Esophagus squamous epithelium (tissue), 4 donors: ENCODE results near the gene SGIP1.

Experiments used
- CTCF ChIP-seq, 6 experiments: fragments of 450-650 bp in 4 of 6; fragments of 200-600 bp in 2 of 6; sonication (generic) in 2 of 6; IDR thresholded peaks; one replicate each; pipeline ENCODE4 v1.5.1; 2016 to 2019; ENCODE audit warnings: antibody characterized with exemption in 6 of 6, mild to moderate bottlenecking in 4 of 6, moderate library complexity in 4 of 6
- POLR2A ChIP-seq, 4 donors: fragments of 450-650 bp; IDR thresholded peaks; one replicate each; pipeline ENCODE4 v1.6.1; 2017; ENCODE audit warnings: antibody characterized with exemption in 4 of 4, mild to moderate bottlenecking in 4 of 4, moderate library complexity in 3 of 4

- TF ChIP-seq CTCF (IDR thresholded peaks at IDR 0.05) (no peak), POLR2A (IDR thresholded peaks at IDR 0.05) (no peak)
Measured at GRCh38 chr1:66791621-66792610, 258.0 kb downstream of the SGIP1 start.
